Stimulated activated CD8-positive, alpha-beta memory T cell treated with anti-CD3 and anti-CD28 coated beads, Interleukin-15, amount 100 ng/mL, for 24 hours (primary cell): Measurements from ENCODE around the gene TUBAL3.
"Not testable (repeated sequence)": the region's sequence is repeated elsewhere in the genome, so short reads cannot be mapped to it uniquely, and the experiment has no call there.

Experiments
- DNase-seq: peaks from one replicate; pipeline ENCODE4 v3.0.0-alpha.2; 2020; ENCODE audit warnings: low read depth

TUBAL3 gene

GRCh38 chr10:5379202-5379601, 25.4 kb downstream of the TUBAL3 start:
- not testable (repeated sequence) for DNase-seq

GRCh38 chr10:5376450-5376849, 28.2 kb downstream of the TUBAL3 start:
- DNase-seq: no peak

GRCh38 chr10:5373891-5374611, 30.6 kb downstream of the TUBAL3 start:
- DNase-seq: no peak

- DNase-seq: no peak
These were observed 31.3 kb downstream of the TUBAL3 start for GRCh38 chr10:5373307-5373706.

- no peak for DNase-seq
These were observed 33.9 kb downstream of the TUBAL3 start for GRCh38 chr10:5370493-5371352.

- no peak for DNase-seq
These were observed 35.1 kb downstream of the TUBAL3 start for GRCh38 chr10:5369362-5370158.

- no peak for DNase-seq
These were observed 38.7 kb downstream of the TUBAL3 start for GRCh38 chr10:5365928-5366327.

- DNase-seq: no peak
These were observed 39.7 kb downstream of the TUBAL3 start, which contains the start of gene UCN3 for GRCh38 chr10:5364890-5365338. Gene UCN3, plus strand, starts transcription at chr10:5364966. Its CDS starts 8,755 bp downstream, at chr10:5373721.

GRCh38 chr10:5364374-5364773, 40.3 kb downstream of the TUBAL3 start:
- DNase-seq: no peak

GRCh38 chr10:5362873-5363272, 41.8 kb downstream of the TUBAL3 start:
- DNase-seq: no peak

GRCh38 chr10:5361966-5362365, 42.7 kb downstream of the TUBAL3 start:
- DNase-seq: no peak

- no peak for DNase-seq
These were observed 44.2 kb downstream of the TUBAL3 start for GRCh38 chr10:5360318-5360915.

- DNase-seq: no peak
These were observed 48.3 kb downstream of the TUBAL3 start for GRCh38 chr10:5356302-5356763.

GRCh38 chr10:5355594-5356301, 48.9 kb downstream of the TUBAL3 start:
- DNase-seq: no peak

- no peak for DNase-seq
These were observed 50.6 kb downstream of the TUBAL3 start for GRCh38 chr10:5354068-5354467.

GRCh38 chr10:5349362-5349761, 55.3 kb downstream of the TUBAL3 start:
- DNase-seq: no peak

- DNase-seq: no peak
These were observed 57.7 kb downstream of the TUBAL3 start for GRCh38 chr10:5346881-5347280.

- DNase-seq: no peak
These were observed 59.9 kb downstream of the TUBAL3 start for GRCh38 chr10:5344746-5345145.

GRCh38 chr10:5343979-5344378, 60.6 kb downstream of the TUBAL3 start:
- DNase-seq: no peak

- no peak for DNase-seq
These were observed 61.1 kb downstream of the TUBAL3 start for GRCh38 chr10:5343561-5343960.
